Kasumi-1 (cell line): ENCODE measurements around the gene CBFA2T2.
"Not testable (repeated sequence)": the region's sequence is repeated elsewhere in the genome, so short reads cannot be mapped to it uniquely, and the experiment has no call there.

ENCODE experiments used
- DNase-seq, 2 experiments: peaks; one replicate each; lab custom pipeline; 2025; lab: John Stamatoyannopoulos, UW

Gene CBFA2T2

GRCh38 chr20:33507461-33507860, 17.6 kb downstream of the CBFA2T2 start:
- no peak for DNase-seq

- DNase-seq = not testable (repeated sequence)
These were observed 18.1 kb downstream of the CBFA2T2 start for GRCh38 chr20:33508015-33508414.

GRCh38 chr20:33509057-33509456, 19.2 kb downstream of the CBFA2T2 start:
- not testable (repeated sequence) for DNase-seq

GRCh38 chr20:33511876-33512275, 22.0 kb downstream of the CBFA2T2 start:
- DNase-seq = not testable (repeated sequence)

GRCh38 chr20:33515569-33516216, 25.8 kb downstream of the CBFA2T2 start:
- DNase-seq = no peak

GRCh38 chr20:33516882-33517281, 27.0 kb downstream of the CBFA2T2 start:
- no peak for DNase-seq

- DNase-seq = no peak
These were observed 28.2 kb downstream of the CBFA2T2 start for GRCh38 chr20:33518071-33518470.

- no peak for DNase-seq
These were observed 31.6 kb downstream of the CBFA2T2 start for GRCh38 chr20:33521461-33521860.

- no peak for DNase-seq
These were observed 32.4 kb downstream of the CBFA2T2 start for GRCh38 chr20:33522256-33522820.

GRCh38 chr20:33524261-33524660, 34.4 kb downstream of the CBFA2T2 start:
- no peak for DNase-seq

GRCh38 chr20:33526769-33527168, 36.9 kb downstream of the CBFA2T2 start:
- no peak for DNase-seq

GRCh38 chr20:33531047-33531877, 41.4 kb downstream of the CBFA2T2 start:
- DNase-seq = no peak

GRCh38 chr20:33531885-33532284, 42.0 kb downstream of the CBFA2T2 start:
- no peak for DNase-seq

- DNase-seq = no peak
These were observed 43.0 kb downstream of the CBFA2T2 start for GRCh38 chr20:33532753-33533459.

- not testable (repeated sequence) for DNase-seq
These were observed 45.8 kb downstream of the CBFA2T2 start for GRCh38 chr20:33535717-33536116.

- no peak for DNase-seq
These were observed 47.7 kb downstream of the CBFA2T2 start for GRCh38 chr20:33537608-33538007.

GRCh38 chr20:33539129-33539528, 49.2 kb downstream of the CBFA2T2 start:
- no peak for DNase-seq

- DNase-seq = no peak
These were observed 50.5 kb downstream of the CBFA2T2 start for GRCh38 chr20:33540427-33540826.

GRCh38 chr20:33541074-33541473, 51.2 kb downstream of the CBFA2T2 start:
- no peak for DNase-seq

- no peak for DNase-seq
These were observed 51.9 kb downstream of the CBFA2T2 start for GRCh38 chr20:33541797-33542196.

GRCh38 chr20:33545763-33546162, 55.9 kb downstream of the CBFA2T2 start:
- no peak for DNase-seq

- no peak for DNase-seq
These were observed 59.5 kb downstream of the CBFA2T2 start for GRCh38 chr20:33549229-33549999.
